ENCODE data around the gene MBOAT2. TPM values are rescaled to one million over a fixed set of nuclear protein-coding genes. Genes with fewer than 3 reads are reported as not detected.

Gene MBOAT2
- polyA plus RNA-seq, 3 donors = 5.1 to 9.0 (median 5.5) TPM

GRCh38 chr2:8802741-8803140 lies 200.7 kb downstream of the MBOAT2 start:
- peaks cover 2% of the 10 kb centered on the region for H3K4me1 Mint-ChIP-seq
- no peak overlapping the region for H3K4me3 Mint-ChIP-seq
- intact Hi-C loops (cut with micrococcal nuclease) = no loop called here
- H3K9ac ChIP-seq (ENCODE audit: insufficient read depth, low read length, poor library complexity, severe bottlenecking) = no peak overlapping the region
- peaks cover 22% of the 10 kb centered on the region for H4K20me1 ChIP-seq (ENCODE audit: insufficient read depth, low read length)
- H3K4me2 ChIP-seq (replicated peaks; ENCODE audit: extremely low read depth, low read length, poor library complexity, severe bottlenecking) = no peak overlapping the region
- H2AFZ ChIP-seq (ENCODE audit: insufficient read depth, low read depth, low read length, poor library complexity, severe bottlenecking) = no peak overlapping the region
- H3K36me3 Mint-ChIP-seq = peaks cover 84 to 88% of the 10 kb centered on the region in 2 donors
- no peaks in the 10 kb centered on the region for H3K4me1 ChIP-seq (ENCODE audit: control insufficient read depth in 1 of 2, insufficient read depth in 2 of 2, low read length in 2 of 2)
- TF ChIP-seq, protein P1, sequence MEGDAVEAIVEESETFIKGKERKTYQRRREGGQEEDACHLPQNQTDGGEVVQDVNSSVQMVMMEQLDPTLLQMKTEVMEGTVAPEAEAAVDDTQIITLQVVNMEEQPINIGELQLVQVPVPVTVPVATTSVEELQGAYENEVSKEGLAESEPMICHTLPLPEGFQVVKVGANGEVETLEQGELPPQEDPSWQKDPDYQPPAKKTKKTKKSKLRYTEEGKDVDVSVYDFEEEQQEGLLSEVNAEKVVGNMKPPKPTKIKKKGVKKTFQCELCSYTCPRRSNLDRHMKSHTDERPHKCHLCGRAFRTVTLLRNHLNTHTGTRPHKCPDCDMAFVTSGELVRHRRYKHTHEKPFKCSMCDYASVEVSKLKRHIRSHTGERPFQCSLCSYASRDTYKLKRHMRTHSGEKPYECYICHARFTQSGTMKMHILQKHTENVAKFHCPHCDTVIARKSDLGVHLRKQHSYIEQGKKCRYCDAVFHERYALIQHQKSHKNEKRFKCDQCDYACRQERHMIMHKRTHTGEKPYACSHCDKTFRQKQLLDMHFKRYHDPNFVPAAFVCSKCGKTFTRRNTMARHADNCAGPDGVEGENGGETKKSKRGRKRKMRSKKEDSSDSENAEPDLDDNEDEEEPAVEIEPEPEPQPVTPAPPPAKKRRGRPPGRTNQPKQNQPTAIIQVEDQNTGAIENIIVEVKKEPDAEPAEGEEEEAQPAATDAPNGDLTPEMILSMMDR (IDR thresholded peaks at IDR 0.05) = no peak
- no peaks in the 10 kb centered on the region for H3K79me2 ChIP-seq (ENCODE audit: insufficient read depth, low read length)
- no peak overlapping the region for H3K27ac ChIP-seq (ENCODE audit: low read depth in 1 of 2, low read length in 2 of 2)
- no peak overlapping the region for H3K4me3 ChIP-seq (replicated peaks in 1 of 3; ENCODE audit: low read depth in 2 of 3, low read length in 3 of 3)
- no peaks in the 10 kb centered on the region for H3K9me3 ChIP-seq (replicated peaks in 1 of 2; ENCODE audit: control insufficient read depth in 1 of 2, insufficient read depth in 1 of 2, low read length in 2 of 2)
- no peaks in the 10 kb centered on the region for H3K27me3 ChIP-seq (ENCODE audit: control insufficient read depth in 2 of 2, insufficient read depth in 2 of 2, low read length in 2 of 2)
- DNase-seq = no peak
- H3K36me3 ChIP-seq (replicated peaks in 1 of 2; ENCODE audit: control insufficient read depth in 1 of 2, insufficient read depth in 2 of 2, low read length in 2 of 2) = peaks cover 85 to 98% of the 10 kb centered on the region in 2 donors
- H3K27me3 Mint-ChIP-seq (ENCODE audit: low read depth in 3 of 3) = peaks cover 0 to 1% (median 0%) of the 10 kb centered on the region in 3 donors
- no peak overlapping the region for H3K27ac Mint-ChIP-seq
- no peaks in the 10 kb centered on the region for H3K9me3 Mint-ChIP-seq
- WGBS (ENCODE audit: insufficient coverage) = 100% methylated on average over 3 of the region's 3 CpGs

Other genes with a start within 250 kb of the MBOAT2 start
- 10 to 100 TPM; 12.1 to 26.7 (median 26.3) TPM for gene KIDINS220, start 166.1 kb downstream of the MBOAT2 start, polyA plus RNA-seq
- 1 to 10 TPM in 1 of 3 donors, under 1 TPM in 2; 0.08 to 1.1 (median 0.20) TPM for gene ASAP2, start 203.1 kb upstream of the MBOAT2 start, polyA plus RNA-seq

Measured in CD14-positive monocyte (primary cell).